Right atrium auricular region (tissue), 2 donors: Measurements from ENCODE around the gene LRRC53. TPM values are rescaled to one million over a fixed set of nuclear protein-coding genes. Genes with fewer than 3 reads are reported as not detected.

Experiments used
- DNase-seq: peaks from one replicate; pipeline ENCODE4 v3.0.0-alpha.2; 2019; ENCODE audit warnings: low spot score
- H3K27ac ChIP-seq, 2 donors: fragments of 200-600 bp; sonication (generic); 1 replicate in 1 of 2; 2 replicates in 1 of 2; pipeline ENCODE4 v1.5.1; 2016 to 2019
- H3K27me3 ChIP-seq, 2 donors: fragments of 200-600 bp; sonication (generic); one replicate each; pipeline versions ENCODE4 v1.5.1 to v1.6.0; 2017 to 2019
- H3K36me3 ChIP-seq: fragments of 200-600 bp; sonication (generic); one replicate; pipeline ENCODE4 v1.5.1; 2016
- H3K4me1 ChIP-seq, 2 donors: fragments of 200-600 bp; sonication (generic); one replicate each; pipeline versions ENCODE4 v1.5.1 to v1.6.0; 2017 to 2019
- H3K4me3 ChIP-seq, 2 donors: fragments of 200-600 bp; sonication (generic); 1 replicate in 1 of 2; 2 replicates in 1 of 2; pipeline ENCODE4 v1.5.1; 2017 to 2019; ENCODE audit warnings: mild to moderate bottlenecking in 1 of 2, moderate library complexity in 1 of 2
- H3K9me3 ChIP-seq, 2 donors: fragments of 200-600 bp; sonication (generic); one replicate each; pipeline ENCODE4 v1.5.1; 2019
- total RNA-seq, 2 donors: library from RNA; depleted of rRNA; stranded (reverse); fragments of >200 nt; gene quantifications; one replicate each; pipeline ENCODE4 v1.1.0, GENCODE V29; 2016
- TF ChIP-seq, protein P1 (sequence below), 2 donors: fragments of 200-600 bp; sonication (generic); IDR thresholded peaks; one replicate each; pipeline ENCODE4 v1.5.1; 2019; ENCODE audit warnings: antibody characterized with exemption in 2 of 2

LRRC53 gene
- total RNA-seq, 2 donors from 2014 or later, result not detected

DNA sequence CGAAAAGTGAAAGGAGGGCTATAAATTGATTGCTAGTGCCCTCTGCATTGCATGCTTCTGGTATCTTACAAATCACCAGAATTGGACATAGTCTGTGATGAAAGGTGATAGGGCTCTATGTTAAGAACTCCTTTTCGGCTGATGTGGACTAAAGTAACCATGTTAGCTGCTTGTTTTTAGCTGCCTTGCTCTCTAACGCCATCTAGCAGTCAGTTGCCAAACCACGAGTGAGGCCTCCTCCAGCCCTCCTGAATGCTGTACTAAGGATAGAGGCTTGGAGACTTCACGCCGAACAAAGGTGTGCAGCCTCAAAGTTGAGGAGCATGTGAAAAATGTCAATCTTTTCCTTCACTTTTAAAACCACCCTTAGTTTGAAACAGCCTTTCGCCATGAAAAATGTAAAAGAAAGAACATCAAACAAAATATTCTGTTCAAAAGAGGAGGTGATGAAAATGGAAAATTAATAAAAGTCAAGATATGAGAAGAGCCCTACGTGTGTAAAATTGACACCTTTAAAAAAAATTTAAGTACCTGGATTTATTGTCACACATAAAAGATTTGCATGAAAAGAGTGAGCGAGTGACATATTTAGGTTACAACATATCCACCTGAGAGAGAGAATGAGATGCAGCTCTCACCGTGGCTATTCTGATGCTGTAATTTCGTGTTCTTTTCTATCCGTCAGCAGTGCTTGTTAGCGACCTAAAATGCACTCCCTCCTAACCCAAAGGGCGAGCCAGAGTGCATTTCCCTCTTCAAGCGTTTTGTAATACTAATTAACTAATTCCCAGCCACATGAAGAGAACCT, 8.1 kb downstream of the LRRC53 start:
- Histone ChIP-seq H3K4me3 (no peak overlapping the region), H3K36me3 (no peaks in the 10 kb centered on the region), H3K4me1 (no peaks in the 10 kb centered on the region), H3K27ac (no peak overlapping the region), H3K27me3 (no peaks in the 10 kb centered on the region), H3K9me3 (no peaks in the 10 kb centered on the region)
- TF ChIP-seq, protein P1, sequence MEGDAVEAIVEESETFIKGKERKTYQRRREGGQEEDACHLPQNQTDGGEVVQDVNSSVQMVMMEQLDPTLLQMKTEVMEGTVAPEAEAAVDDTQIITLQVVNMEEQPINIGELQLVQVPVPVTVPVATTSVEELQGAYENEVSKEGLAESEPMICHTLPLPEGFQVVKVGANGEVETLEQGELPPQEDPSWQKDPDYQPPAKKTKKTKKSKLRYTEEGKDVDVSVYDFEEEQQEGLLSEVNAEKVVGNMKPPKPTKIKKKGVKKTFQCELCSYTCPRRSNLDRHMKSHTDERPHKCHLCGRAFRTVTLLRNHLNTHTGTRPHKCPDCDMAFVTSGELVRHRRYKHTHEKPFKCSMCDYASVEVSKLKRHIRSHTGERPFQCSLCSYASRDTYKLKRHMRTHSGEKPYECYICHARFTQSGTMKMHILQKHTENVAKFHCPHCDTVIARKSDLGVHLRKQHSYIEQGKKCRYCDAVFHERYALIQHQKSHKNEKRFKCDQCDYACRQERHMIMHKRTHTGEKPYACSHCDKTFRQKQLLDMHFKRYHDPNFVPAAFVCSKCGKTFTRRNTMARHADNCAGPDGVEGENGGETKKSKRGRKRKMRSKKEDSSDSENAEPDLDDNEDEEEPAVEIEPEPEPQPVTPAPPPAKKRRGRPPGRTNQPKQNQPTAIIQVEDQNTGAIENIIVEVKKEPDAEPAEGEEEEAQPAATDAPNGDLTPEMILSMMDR (IDR thresholded peaks at IDR 0.05), result peak; percentile 42 to 75
- DNase-seq, result no peak

DNA sequence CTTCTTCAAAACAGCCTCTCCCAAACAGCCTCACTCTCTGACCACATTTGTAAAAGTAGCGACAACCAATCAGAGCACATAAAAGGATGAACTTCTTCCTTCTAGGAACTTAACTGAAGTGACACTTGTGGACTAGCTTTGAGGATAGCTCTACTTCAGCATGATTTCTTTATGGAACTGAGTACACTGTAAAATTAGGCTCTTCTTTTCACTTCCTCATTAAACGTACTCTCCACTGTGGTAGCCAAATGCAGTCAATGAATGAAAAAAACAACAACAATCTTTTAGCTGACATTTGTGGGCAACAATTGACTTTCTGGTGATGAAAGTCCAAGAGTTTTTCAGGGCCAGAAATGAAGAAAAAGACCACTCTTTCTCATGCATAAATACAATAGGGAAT, 9.6 kb downstream of the LRRC53 start:
- TF ChIP-seq, protein P1 (IDR thresholded peaks at IDR 0.05), result no peak
- Histone ChIP-seq H3K9me3 (no peaks in the 10 kb centered on the region), H3K27ac (no peak overlapping the region), H3K27me3 (no peaks in the 10 kb centered on the region), H3K4me3 (no peak overlapping the region), H3K36me3 (no peaks in the 10 kb centered on the region), H3K4me1 (no peaks in the 10 kb centered on the region)
- no peak for DNase-seq

DNA sequence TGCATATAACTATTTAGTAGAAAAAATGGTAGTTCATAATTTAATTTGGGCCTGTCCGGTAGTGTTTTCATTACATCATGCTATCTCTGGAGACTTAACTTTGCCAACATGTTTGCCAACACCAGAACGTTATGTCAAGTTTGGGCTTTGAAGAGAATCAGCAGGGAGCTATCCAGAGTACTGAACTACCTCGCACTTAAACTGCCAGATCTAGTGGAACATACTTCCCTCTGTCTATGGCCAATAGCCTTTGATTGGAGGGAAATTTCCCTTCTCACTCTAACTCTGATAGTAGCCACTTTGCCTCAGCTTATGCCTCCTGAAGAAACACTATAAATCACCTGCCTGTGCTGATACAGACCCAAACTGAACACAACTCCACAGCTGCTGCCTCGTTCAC, 10.0 kb downstream of the LRRC53 start:
- no peak overlapping the region for H3K27ac ChIP-seq

DNA sequence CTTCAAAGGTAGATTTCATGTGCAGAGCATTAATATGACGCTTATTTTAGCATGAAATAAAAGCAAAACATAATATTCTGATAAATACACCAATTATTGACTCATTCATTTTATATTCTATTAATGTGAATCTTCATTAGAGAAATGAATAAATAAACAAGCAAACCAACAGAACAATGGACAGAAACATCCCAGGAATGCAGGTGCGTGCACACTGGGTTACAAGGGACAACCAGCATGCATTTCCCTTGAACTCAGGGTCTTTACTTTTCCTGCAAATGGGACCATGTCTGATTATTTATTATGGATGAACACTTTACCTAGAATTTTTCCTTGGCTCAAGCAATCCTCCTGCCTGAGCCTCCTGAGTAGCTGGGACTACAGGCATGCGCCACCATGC, 13.5 kb downstream of the LRRC53 start:
- H3K4me1 ChIP-seq, result no peaks in the 10 kb centered on the region
- TF ChIP-seq, protein P1 (IDR thresholded peaks at IDR 0.05), result no peak
- no peak for DNase-seq

More for the DNA sequence above, 10.0 kb downstream of the LRRC53 start:
- Histone ChIP-seq H3K4me1 (no peaks in the 10 kb centered on the region), H3K27me3 (no peaks in the 10 kb centered on the region), H3K4me3 (no peak overlapping the region), H3K9me3 (no peaks in the 10 kb centered on the region), H3K36me3 (no peaks in the 10 kb centered on the region)
- DNase-seq, result no peak
- TF ChIP-seq, protein P1 (IDR thresholded peaks at IDR 0.05), result no peak

DNA sequence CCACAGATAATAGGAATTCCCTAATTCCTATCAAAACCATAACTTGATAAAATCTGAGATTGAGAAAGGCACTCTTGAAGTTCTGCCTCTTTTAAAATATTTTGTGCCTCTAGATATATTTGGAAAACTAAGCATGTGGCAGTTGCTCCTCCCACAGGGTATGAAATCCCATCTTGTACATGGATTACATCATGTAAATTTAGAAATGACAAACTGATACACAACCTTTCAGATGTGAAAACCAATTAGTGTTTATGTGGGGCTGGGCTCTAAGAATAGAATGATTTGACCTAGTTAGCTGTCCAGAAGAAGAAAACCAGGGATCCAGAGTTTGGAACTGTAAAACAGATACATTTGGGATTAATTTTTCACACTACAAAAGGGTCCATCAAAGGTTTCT, 15.7 kb downstream of the LRRC53 start:
- H3K4me3 ChIP-seq, result no peak overlapping the region
- no peaks in the 10 kb centered on the region for H3K36me3 ChIP-seq

More for the DNA sequence above, 13.5 kb downstream of the LRRC53 start:
- H3K27me3 ChIP-seq, result no peaks in the 10 kb centered on the region
- no peaks in the 10 kb centered on the region for H3K9me3 ChIP-seq
- no peaks in the 10 kb centered on the region for H3K36me3 ChIP-seq
- H3K27ac ChIP-seq, result no peak overlapping the region
- no peak overlapping the region for H3K4me3 ChIP-seq

More for the DNA sequence above, 15.7 kb downstream of the LRRC53 start:
- TF ChIP-seq, protein P1 (IDR thresholded peaks at IDR 0.05), result no peak
- DNase-seq, result no peak
- Histone ChIP-seq H3K27ac (no peak overlapping the region), H3K4me1 (no peaks in the 10 kb centered on the region), H3K9me3 (no peaks in the 10 kb centered on the region), H3K27me3 (no peaks in the 10 kb centered on the region)
